GM12878 (cell line): ENCODE data around the gene AGXT. TPM values are rescaled to one million over a fixed set of nuclear protein-coding genes. Genes with fewer than 3 reads are reported as not detected.

Source experiments
- ATAC-seq: fragments of 200-7000 bp; cut with Tn5 transposase; 3 replicates; pipeline ENCODE4 v1.9.1; 2020; ENCODE audit warnings: mild to moderate bottlenecking, moderate library complexity
- BruUV-seq: library from RNA; stranded (reverse); fragments of 400-500 nt; replicated peaks from 2 replicates; lab custom pipeline; 2021; lab: Mats Ljungman, UMichigan
- CTCF ChIA-PET: fragments of 300-600 bp; sonication (Branson Sonifier 250); formaldehyde crosslinking; extraction: SDS; loops from one replicate; lab custom pipeline; 2021; ENCODE audit warnings: inconsistent platforms; lab: Yijun Ruan, JAX
- POLR2A ChIA-PET: fragments of 350-600 bp; formaldehyde crosslinking; extraction: SDS; loops from one replicate; lab custom pipeline; 2021; ENCODE audit warnings: inconsistent platforms; lab: Charles Lee
- RAD21 ChIA-PET: fragments of 300-600 bp; sonication (Branson Sonifier 250); formaldehyde crosslinking; loops from one replicate; lab custom pipeline; 2023; ENCODE audit warnings: antibody characterized with exemption; ENCODE audit not compliant: unreplicated experiment; lab: Charles Lee
- SMC1A ChIA-PET: fragments of 300-600 bp; sonication (Branson Sonifier 250); formaldehyde crosslinking; loops from one replicate; lab custom pipeline; 2023; ENCODE audit not compliant: unreplicated experiment, uncharacterized antibody; lab: Charles Lee
- DNase-seq: peaks from one replicate; pipeline ENCODE4 v3.0.0-alpha.2; 2011; ENCODE audit warnings: low read depth, low spot score
- FAIRE-seq: peaks from 3 replicates; lab custom pipeline; 2011; peaks lifted over from hg19 to GRCh38; lab: Jason Lieb, UNC
- H2AFZ ChIP-seq: 2 replicates; pipeline ENCODE4 v1.6.0; 2011; ENCODE audit warnings: low read depth, low read length, control low read depth; ENCODE audit not compliant: control insufficient read depth
- H3K27ac ChIP-seq: 2 replicates; pipeline ENCODE4 v1.5.1; 2011; ENCODE audit warnings: control low read depth; ENCODE audit not compliant: control insufficient read depth, insufficient read depth
- H3K27me3 ChIP-seq, 2 experiments: replicated peaks in 1 of 2; 2 replicates each; pipeline versions ENCODE4 v1.6.0 to v1.6.1; 2011; ENCODE audit warnings: low read length in 1 of 2; ENCODE audit not compliant: control insufficient read depth in 2 of 2, insufficient read depth in 2 of 2
- H3K36me3 ChIP-seq, 2 experiments: 2 replicates each; pipeline ENCODE4 v1.5.1; 2011; ENCODE audit warnings: low read length in 1 of 2; ENCODE audit not compliant: control insufficient read depth in 2 of 2, insufficient read depth in 2 of 2
- H3K4me1 ChIP-seq: 2 replicates; pipeline ENCODE4 v1.6.1; 2011; ENCODE audit warnings: mild to moderate bottlenecking, low read length, moderate library complexity, mixed read lengths; ENCODE audit not compliant: control insufficient read depth, insufficient read depth
- H3K4me2 ChIP-seq: 2 replicates; pipeline ENCODE4 v1.6.0; 2011; ENCODE audit warnings: control low read depth; ENCODE audit not compliant: control insufficient read depth, insufficient read depth
- H3K4me3 ChIP-seq: fragments of 200-600 bp; sonication (generic); 2 replicates; pipeline ENCODE4 v1.5.1; 2016
- H3K79me2 ChIP-seq: 2 replicates; pipeline ENCODE4 v1.6.0; 2011; ENCODE audit warnings: low read length; ENCODE audit not compliant: control insufficient read depth, insufficient read depth
- H3K9ac ChIP-seq: 2 replicates; pipeline ENCODE4 v1.8.0; 2011; ENCODE audit warnings: low read length, control low read depth, mixed read lengths; ENCODE audit not compliant: control insufficient read depth, insufficient read depth
- H3K9me3 ChIP-seq: replicated peaks from 3 replicates; pipeline ENCODE4 v1.5.1; 2011; ENCODE audit warnings: mild to moderate bottlenecking, low read length; ENCODE audit not compliant: control insufficient read depth, insufficient read depth
- H4K20me1 ChIP-seq: 2 replicates; pipeline ENCODE4 v1.6.0; 2011; ENCODE audit not compliant: control insufficient read depth, insufficient read depth
- BRCA1 ChIP-seq: IDR thresholded peaks from 2 replicates; pipeline ENCODE4 v1.6.1; 2011; ENCODE audit warnings: low read depth, low read length, improper control_type of control experiment
- GABPA ChIP-seq: IDR thresholded peaks from 2 replicates; pipeline ENCODE4 v1.6.1; 2014; ENCODE audit warnings: antibody characterized with exemption, low read depth, mild to moderate bottlenecking, inconsistent platforms
- LARP7 ChIP-seq: fragments of 450-650 bp; IDR thresholded peaks from 2 replicates; pipeline ENCODE4 v1.6.1; 2017; ENCODE audit warnings: mild to moderate bottlenecking
- MTA2 ChIP-seq: fragments of 450-650 bp; IDR thresholded peaks from 2 replicates; pipeline ENCODE4 v1.6.1; 2016; ENCODE audit warnings: low read depth, mild to moderate bottlenecking, moderate library complexity
- MTA3 ChIP-seq: IDR thresholded peaks from 2 replicates; pipeline ENCODE4 v1.6.1; 2012; ENCODE audit warnings: low read length, inconsistent platforms, borderline replicate concordance
- NFYB ChIP-seq: IDR thresholded peaks from 2 replicates; pipeline ENCODE4 v1.6.1; 2011; ENCODE audit warnings: low read depth, mild to moderate bottlenecking, low read length, improper control_type of control experiment, moderate library complexity; ENCODE audit not compliant: insufficient read depth
- NR2C1 ChIP-seq: fragments of 450-650 bp; IDR thresholded peaks from 2 replicates; pipeline ENCODE4 v1.6.1; 2017; ENCODE audit warnings: antibody characterized with exemption, mild to moderate bottlenecking, moderate library complexity
- RB1 ChIP-seq: fragments of 450-650 bp; formaldehyde crosslinking; IDR thresholded peaks from 2 replicates; pipeline ENCODE4 v1.6.1; 2017; ENCODE audit warnings: mild to moderate bottlenecking, borderline replicate concordance
- RFX5 ChIP-seq: IDR thresholded peaks from 2 replicates; pipeline ENCODE4 v1.6.1; 2011; ENCODE audit warnings: low read depth, low read length, improper control_type of control experiment
- SMC3 ChIP-seq: IDR thresholded peaks from 2 replicates; pipeline ENCODE4 v1.6.1; 2011; ENCODE audit warnings: low read length, improper control_type of control experiment, borderline replicate concordance
- SRF ChIP-seq, 2 experiments: IDR thresholded peaks; 2 replicates each; pipeline ENCODE4 v1.6.1; 2011; ENCODE audit warnings: low read depth in 2 of 2, low read length in 2 of 2, mild to moderate bottlenecking in 1 of 2, moderate library complexity in 1 of 2
- WGBS: methylation state at CpG from one replicate; pipeline ENCODE4 v1.1.6; 2016; ENCODE audit warnings: low lambda C conversion rate; ENCODE audit not compliant: insufficient replicate concordance, insufficient coverage; ENCODE audit errors: missing lambda C conversion rate; 5-methylcytosine and 5-hydroxymethylcytosine counted together
- in situ Hi-C: fragments of 300-500 bp; cut with MboI; formaldehyde crosslinking; loops from 9 replicates; pipeline ENCODE4 v1.14.3; 2018; ENCODE audit warnings: mixed read lengths
- intact Hi-C: fragments of 100-400 bp; cut with micrococcal nuclease; formaldehyde crosslinking; loops from one replicate; pipeline ENCODE4 v1.14.2; 2022; ENCODE audit not compliant: unreplicated experiment
- polyA plus RNA-seq, 11 experiments: library from polyadenylated mRNA; depleted of rRNA in 4 of 11; unstranded in 6 of 11; stranded (reverse) in 5 of 11; fragments of >200 nt; fragmentation: Nextera tagmentation in 4 of 11; fragmentation: Illumina TruSeq in 1 of 11; extraction: Ambion mirVana in 4 of 11; extraction: Trizol in 1 of 11; gene quantifications; 1 replicate in 1 of 11; 2 replicates in 10 of 11; pipeline versions ENCODE4 v1.2.1 to v1.2.3, GENCODE V29; 2011 to 2016; ENCODE audit warnings: inconsistent platforms in 2 of 11, missing spikeins in 2 of 11, low read depth in 1 of 11
- total RNA-seq, 4 experiments: library from RNA; depleted of rRNA in 3 of 4; stranded (reverse); fragments of >200 nt in 3 of 4; fragmentation: Illumina TruSeq in 1 of 4; extraction: Trizol in 1 of 4; gene quantifications; 2 replicates each; pipeline versions ENCODE4 v1.2.1 to v1.2.3, GENCODE V29; 2013 to 2021
- TF ChIP-seq, protein P1 (sequence below): fragments of 450-650 bp; IDR thresholded peaks from 2 replicates; pipeline ENCODE4 v1.6.1; 2018; ENCODE audit warnings: borderline replicate concordance, mild to moderate bottlenecking; ENCODE audit not compliant: partially characterized antibody

Gene AGXT
- total and polyA plus RNA-seq, 10 of the 15 experiments (the other 5 are each of a cell fraction or from before 2014, with no cell fraction given) = 0.18 TPM; not detected in 9

DNA sequence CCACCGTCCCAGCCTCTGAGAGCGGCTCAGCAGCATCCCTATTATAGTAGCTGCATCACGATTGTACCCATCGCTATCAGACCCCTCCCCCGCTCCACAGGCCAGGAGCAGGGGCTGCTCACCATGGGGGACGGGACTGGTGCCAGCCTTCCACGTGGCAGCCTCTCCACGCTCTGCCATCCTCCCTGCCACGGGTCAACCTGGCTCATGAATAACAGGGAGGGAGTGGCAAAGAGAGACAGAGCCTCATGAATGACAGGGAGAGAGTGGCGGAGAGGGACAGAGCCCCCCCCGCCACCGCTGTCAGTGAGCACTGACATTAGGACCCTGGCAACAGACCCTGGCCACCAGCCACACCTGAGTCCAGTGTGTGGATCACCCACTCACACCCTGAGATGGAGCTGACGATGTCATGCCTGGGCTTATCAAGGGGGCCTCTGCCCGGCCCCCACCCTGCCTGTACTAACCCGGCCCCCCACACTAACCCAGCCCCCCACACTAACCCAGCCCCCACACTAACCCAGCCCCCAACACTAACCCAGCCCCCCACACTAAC is 54.4 kb downstream of the AGXT start (continued):
- TF ChIP-seq GABPA (no peak), NFYB (no peak), SMC3 (no peak), RFX5 (no peak), SRF (IDR thresholded peaks at IDR 0.05; ENCODE audit: low read depth in 2 of 2, low read length in 2 of 2) (no peak), RB1 (no peak), MTA3 (no peak), BRCA1 (no peak)
- TF ChIP-seq, protein P1, sequence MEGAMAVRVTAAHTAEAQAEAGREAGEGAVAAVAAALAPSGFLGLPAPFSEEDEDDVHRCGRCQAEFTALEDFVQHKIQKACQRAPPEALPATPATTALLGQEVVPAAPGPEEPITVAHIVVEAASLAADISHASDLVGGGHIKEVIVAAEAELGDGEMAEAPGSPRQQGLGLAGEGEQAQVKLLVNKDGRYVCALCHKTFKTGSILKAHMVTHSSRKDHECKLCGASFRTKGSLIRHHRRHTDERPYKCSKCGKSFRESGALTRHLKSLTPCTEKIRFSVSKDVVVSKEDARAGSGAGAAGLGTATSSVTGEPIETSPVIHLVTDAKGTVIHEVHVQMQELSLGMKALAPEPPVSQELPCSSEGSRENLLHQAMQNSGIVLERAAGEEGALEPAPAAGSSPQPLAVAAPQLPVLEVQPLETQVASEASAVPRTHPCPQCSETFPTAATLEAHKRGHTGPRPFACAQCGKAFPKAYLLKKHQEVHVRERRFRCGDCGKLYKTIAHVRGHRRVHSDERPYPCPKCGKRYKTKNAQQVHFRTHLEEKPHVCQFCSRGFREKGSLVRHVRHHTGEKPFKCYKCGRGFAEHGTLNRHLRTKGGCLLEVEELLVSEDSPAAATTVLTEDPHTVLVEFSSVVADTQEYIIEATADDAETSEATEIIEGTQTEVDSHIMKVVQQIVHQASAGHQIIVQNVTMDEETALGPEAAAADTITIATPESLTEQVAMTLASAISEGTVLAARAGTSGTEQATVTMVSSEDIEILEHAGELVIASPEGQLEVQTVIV = no peak
- TF ChIP-seq, all 136 proteins: peak for 0

DNA sequence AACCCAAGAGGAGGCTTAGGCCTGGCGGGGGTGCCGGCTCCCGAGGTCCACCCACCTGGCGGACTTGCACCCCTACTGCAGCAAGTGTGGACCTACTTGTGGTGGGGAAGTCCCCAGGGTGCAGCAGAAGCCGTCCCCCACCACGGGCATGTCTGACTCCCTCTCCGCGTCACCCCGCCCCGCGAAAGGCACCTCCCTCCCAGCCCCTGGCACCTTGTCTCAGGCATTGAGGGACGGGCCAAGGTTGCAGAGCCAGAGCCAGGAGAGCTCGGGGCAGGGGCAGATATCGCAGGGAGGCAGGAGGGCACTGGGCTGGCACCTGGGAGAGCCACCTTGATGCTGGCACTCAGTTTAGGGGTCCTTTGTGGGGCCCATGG is 56.6 kb downstream of the AGXT start:
- in situ Hi-C loops = no loop called here
- ChIA-PET SMC1A (no interaction called here), RAD21 (no interaction called here), POLR2A (no interaction called here), CTCF (no interaction called here)
- Histone ChIP-seq H3K9ac (no peak overlapping the region), H3K9me3 (no peaks in the 10 kb centered on the region), H3K4me1 (no peaks in the 10 kb centered on the region), H3K79me2 (no peaks in the 10 kb centered on the region), H3K36me3 (no peaks in the 10 kb centered on the region), H3K4me3 (no peak overlapping the region), H4K20me1 (no peaks in the 10 kb centered on the region), H3K27ac (no peak overlapping the region), H3K27me3 (no peaks in the 10 kb centered on the region; a peak in 1 of 4 replicates), H3K4me2 (no peak overlapping the region), H2AFZ (no peak overlapping the region)
- ATAC-seq (peak; percentile 34), FAIRE-seq (no peak), DNase-seq (no peak)
- intact Hi-C loops = no loop called here
- TF ChIP-seq MTA2 (no peak), NR2C1 (no peak), LARP7 (no peak)
- BruUV-seq = no TSS peak
- 44% methylated on average over 11 of the region's 14 CpGs for WGBS
